NT2/D1 (cell line): Measurements from ENCODE around the gene CHRNA9.

Source experiments
- SUZ12 ChIP-seq: IDR thresholded peaks from 2 replicates; pipeline ENCODE4 v1.6.1; 2011; ENCODE audit not compliant: insufficient read length, insufficient read depth; ENCODE audit errors: extremely low read depth
- YY1 ChIP-seq: IDR thresholded peaks from 2 replicates; pipeline ENCODE4 v1.6.1; 2011; ENCODE audit not compliant: insufficient read length, insufficient read depth
- ZNF274 ChIP-seq: IDR thresholded peaks from 2 replicates; pipeline ENCODE4 v1.6.1; 2011; ENCODE audit warnings: mild to moderate bottlenecking, low read depth, low read length

DNA sequence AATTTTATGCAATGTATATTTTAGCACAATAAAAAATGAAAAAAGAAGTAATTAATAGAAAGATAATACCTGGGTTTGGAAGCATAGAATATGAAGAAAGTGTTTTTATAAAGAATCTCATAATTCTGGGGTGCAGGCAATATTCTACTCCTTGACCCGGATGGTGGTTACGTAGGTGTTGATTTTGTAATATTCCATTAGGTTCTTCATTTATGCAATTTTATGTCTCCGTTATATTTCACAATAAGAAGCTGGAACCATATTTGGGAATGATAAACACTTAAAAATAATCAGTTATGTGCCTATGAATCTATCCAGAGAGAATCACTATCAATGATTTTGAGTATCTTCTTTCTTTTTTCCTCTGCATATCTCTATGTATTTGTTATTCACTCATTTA lies 38.5 kb downstream of the CHRNA9 start:
- TF ChIP-seq ZNF274 = no peak
- no peak for TF ChIP-seq YY1
- no peak for TF ChIP-seq SUZ12
